Fibroblast of mammary gland (primary cell): ENCODE results near the gene SNX15.

Experiments
- DNase-seq: peaks from one replicate; pipeline ENCODE4 v3.0.0-alpha.2; 2010; ENCODE audit warnings: low read depth
- H3K4me3 ChIP-seq: 2 replicates; pipeline ENCODE4 v1.5.1; 2011; ENCODE audit warnings: low read depth, mild to moderate bottlenecking, low read length, moderate library complexity; ENCODE audit not compliant: control insufficient read depth
- TF ChIP-seq, protein P1 (sequence below): conservative IDR thresholded peaks from 2 replicates; pipeline ENCODE4 v1.5.1; 2011; ENCODE audit warnings: low read depth, low read length, inconsistent platforms; ENCODE audit not compliant: control insufficient read depth, insufficient read depth

The SNX15 gene

DNA sequence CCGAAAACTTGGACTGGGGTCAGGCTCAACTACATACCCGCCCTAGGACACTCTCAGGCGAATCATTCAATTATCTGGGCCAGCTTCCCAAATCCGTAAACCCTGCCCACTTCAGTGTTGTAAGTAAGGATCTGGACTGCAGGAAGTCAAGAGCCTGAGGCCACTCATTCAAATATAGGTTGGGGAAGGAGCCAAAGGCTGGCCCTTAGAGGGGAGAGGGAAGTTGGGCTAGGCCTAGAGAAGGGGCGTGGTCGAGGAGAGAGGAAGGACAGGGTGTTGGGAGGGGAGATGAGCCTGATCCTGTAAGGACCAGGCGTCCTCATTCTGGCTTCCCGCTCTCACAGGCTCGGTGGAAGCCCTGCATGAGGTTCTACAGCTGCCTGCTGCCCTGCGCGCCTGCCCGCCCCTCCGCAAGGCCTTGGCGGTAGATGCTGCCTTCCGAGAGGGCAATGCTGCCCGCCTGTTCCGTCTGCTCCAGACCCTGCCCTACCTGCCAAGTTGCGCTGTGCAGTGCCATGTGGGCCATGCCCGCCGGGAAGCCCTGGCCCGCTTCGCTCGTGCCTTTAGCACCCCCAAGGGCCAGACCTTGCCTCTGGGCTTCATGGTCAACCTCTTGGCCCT lies 16.8 kb downstream of the SNX15 start:
- no peak overlapping the region for H3K4me3 ChIP-seq
- DNase-seq: peak; percentile 68
- TF ChIP-seq, protein P1, sequence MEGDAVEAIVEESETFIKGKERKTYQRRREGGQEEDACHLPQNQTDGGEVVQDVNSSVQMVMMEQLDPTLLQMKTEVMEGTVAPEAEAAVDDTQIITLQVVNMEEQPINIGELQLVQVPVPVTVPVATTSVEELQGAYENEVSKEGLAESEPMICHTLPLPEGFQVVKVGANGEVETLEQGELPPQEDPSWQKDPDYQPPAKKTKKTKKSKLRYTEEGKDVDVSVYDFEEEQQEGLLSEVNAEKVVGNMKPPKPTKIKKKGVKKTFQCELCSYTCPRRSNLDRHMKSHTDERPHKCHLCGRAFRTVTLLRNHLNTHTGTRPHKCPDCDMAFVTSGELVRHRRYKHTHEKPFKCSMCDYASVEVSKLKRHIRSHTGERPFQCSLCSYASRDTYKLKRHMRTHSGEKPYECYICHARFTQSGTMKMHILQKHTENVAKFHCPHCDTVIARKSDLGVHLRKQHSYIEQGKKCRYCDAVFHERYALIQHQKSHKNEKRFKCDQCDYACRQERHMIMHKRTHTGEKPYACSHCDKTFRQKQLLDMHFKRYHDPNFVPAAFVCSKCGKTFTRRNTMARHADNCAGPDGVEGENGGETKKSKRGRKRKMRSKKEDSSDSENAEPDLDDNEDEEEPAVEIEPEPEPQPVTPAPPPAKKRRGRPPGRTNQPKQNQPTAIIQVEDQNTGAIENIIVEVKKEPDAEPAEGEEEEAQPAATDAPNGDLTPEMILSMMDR: no peak

DNA sequence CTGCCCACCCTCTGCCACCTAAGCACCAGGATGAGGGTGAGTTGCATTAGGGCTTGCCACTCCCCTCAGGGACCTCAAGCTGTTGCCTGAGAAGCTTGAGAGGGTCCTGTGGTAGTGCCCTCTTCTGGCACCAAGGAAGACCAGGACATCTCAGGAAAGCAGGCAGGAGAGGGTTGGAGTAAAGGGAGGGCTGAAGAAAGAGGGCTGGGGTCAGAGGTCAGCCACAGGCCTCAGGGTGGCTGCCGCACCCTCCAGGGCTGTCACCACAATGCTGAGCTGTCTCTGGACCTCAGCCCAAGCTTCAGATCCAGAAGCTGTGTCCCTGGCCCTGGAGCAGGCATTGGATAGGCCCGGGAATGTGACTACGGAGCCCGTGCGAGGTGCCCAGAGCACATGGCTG lies 17.8 kb downstream of the SNX15 start:
- H3K4me3 ChIP-seq: no peak overlapping the region
- TF ChIP-seq, protein P1: no peak
- no peak for DNase-seq

DNA sequence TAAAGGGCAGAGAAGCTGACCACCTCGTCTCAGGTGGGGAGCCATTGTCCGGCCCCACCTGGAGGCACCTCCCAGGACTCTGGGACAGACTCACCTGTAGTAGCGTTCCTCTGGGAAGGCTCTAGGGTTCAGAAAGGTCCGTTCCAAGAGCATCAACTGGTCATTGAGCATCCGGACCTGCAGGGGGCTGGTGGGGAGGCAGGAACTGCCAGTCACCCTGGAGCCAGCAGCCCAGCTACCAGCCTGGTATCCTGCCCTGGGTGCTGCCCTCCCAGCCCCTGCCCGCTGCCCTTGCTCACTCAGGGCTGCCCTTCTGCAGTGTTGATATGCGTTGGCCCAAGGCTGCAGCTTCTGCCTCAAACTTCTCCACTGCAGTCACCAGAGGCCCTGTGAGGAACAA lies 18.5 kb downstream of the SNX15 start:
- TF ChIP-seq, protein P1: no peak
- H3K4me3 ChIP-seq: no peak overlapping the region
- no peak for DNase-seq

DNA sequence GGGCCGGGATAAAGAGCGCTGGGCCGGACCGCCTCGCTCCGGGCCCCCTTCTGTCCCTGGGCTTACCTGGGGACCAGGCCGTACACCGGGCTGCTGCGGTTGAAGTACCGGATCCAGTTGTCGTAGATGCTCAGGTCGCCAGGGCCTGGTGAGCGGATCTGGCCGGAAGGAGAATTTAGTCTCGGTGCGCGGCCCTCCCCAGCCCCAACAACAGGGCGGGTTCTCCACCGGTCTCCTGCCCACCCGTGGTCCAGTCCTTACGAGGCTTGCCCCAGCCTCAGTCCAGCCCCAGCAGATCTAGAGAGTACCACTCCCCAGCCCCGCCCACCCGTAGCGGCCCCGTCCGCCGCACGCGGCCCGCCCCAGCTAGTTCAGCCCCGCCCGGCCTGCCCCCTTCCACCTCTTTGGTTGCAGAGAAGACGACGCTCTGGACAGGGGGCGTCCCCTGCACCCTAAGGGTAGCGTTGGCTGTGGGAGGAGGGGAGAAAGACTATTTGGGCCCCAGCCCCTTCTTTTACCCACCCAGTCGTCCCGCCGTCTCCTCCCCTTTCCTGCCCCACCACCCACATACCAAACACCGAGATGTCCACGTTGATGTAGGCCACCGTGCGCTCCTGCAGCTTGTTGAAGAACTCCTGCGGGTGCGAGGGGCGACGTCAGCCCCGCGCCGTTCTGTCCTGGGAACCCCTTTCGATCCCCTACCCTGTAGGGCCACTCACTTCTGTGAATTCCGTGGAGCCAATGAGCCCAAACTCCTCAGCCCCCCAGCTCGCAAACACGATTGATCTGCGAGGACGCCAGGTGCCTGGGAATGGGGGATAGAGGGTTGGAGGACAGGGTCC lies 20.6 kb downstream of the SNX15 start:
- TF ChIP-seq, protein P1: no peak
- H3K4me3 ChIP-seq: peak overlapping the region; percentile 50
- DNase-seq: no peak

DNA sequence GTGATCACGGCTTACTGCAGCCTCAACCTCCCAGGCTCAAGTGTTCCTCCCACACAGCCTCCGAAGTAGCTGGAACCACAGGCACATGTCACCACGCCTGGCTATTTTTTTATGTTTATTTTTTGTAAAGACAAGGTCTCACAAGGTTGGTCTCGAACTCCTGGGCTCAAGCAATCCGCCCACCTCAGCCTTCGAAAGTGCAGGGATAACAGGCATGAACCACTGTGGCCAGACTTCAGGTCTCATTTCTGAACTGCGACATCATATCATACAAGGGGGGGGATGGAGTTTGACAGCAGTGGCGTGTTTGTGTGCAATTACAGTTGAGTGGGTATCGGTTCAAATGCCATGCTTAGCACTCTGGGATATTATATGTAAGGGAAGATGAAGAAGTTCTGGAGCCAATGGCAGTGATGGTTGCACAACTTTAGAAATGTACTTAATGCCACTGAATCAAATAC lies 24.2 kb downstream of the SNX15 start:
- TF ChIP-seq, protein P1: no peak
- DNase-seq: no peak
- no peak overlapping the region for H3K4me3 ChIP-seq

DNA sequence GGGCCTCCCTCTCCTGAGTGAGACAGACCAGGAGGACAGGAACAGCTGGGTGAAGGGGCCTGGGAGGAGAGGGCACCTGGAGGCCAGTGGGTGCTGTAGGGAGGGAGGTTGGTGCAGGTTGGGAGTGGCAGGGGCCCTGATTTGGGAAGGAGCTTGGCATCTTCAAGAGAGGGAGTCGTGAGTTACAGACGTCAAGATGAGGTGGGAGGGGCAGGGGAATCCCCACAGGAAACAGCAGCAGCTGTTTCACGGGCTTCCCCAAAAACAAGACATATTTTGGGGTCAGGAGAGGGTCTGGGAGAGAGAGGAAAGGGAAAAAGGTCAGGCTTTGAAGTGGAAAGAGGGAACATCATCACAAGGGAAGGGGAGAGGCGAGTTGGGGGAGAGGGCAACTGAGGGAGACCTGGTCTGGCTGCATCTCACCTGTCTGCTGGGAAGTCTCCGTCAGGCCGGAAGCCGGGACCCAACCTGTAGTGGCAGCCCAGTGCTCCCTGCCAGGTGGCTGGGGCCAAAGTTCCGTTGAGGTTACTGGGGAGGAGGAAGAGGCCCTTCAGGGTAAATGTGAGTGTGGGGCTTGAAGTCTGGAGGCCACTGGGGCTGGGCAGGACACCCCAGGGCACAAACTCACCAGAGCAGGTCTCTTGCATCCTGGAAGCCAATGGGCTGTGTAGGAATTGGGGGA lies 26.7 kb downstream of the SNX15 start:
- TF ChIP-seq, protein P1: no peak
- H3K4me3 ChIP-seq: no peak overlapping the region
- no peak for DNase-seq
